IPS-20b (cell line): ENCODE data around the gene FLNA.

Experiments
- H3K27ac ChIP-seq: one replicate; pipeline ENCODE4 v1.5.1; 2013; ENCODE audit warnings: low read length
- H3K27me3 ChIP-seq: 2 replicates; pipeline ENCODE4 v1.6.1; 2013; ENCODE audit warnings: mild to moderate bottlenecking, low read length, inconsistent platforms; ENCODE audit not compliant: insufficient read depth
- H3K36me3 ChIP-seq: 2 replicates; pipeline ENCODE4 v1.6.1; 2013; ENCODE audit warnings: low read depth, mild to moderate bottlenecking, inconsistent platforms, low read length, moderate library complexity; ENCODE audit not compliant: insufficient read depth
- H3K4me1 ChIP-seq: 2 replicates; pipeline ENCODE4 v1.6.1; 2013; ENCODE audit warnings: mild to moderate bottlenecking, control low read depth, inconsistent platforms, low read length, moderate library complexity; ENCODE audit not compliant: insufficient read depth
- H3K4me3 ChIP-seq: 2 replicates; pipeline ENCODE4 v1.5.1; 2013; ENCODE audit warnings: mild to moderate bottlenecking, low read length, inconsistent platforms
- H3K9ac ChIP-seq: 2 replicates; pipeline ENCODE4 v1.6.1; 2013; ENCODE audit warnings: low read depth, mild to moderate bottlenecking, inconsistent platforms, low read length, moderate library complexity
- H3K9me3 ChIP-seq: 2 replicates; pipeline ENCODE4 v1.6.1; 2013; ENCODE audit warnings: mild to moderate bottlenecking, low read depth, low read length, inconsistent platforms; ENCODE audit not compliant: insufficient read depth

FLNA gene

GRCh38 chrX:154362085-154362742 lies 12.2 kb downstream of the FLNA start:
- Histone ChIP-seq H3K9me3 (no peaks in the 10 kb centered on the region), H3K4me3 (no peak overlapping the region), H3K27me3 (no peaks in the 10 kb centered on the region), H3K27ac (no peak overlapping the region), H3K36me3 (peaks cover 98% of the 10 kb centered on the region), H3K4me1 (no peaks in the 10 kb centered on the region), H3K9ac (no peak overlapping the region)

GRCh38 chrX:154360155-154360713 lies 14.2 kb downstream of the FLNA start:
- H3K4me3 ChIP-seq, result no peak overlapping the region
- H3K9me3 ChIP-seq, result no peaks in the 10 kb centered on the region
- no peak overlapping the region for H3K9ac ChIP-seq
- no peaks in the 10 kb centered on the region for H3K4me1 ChIP-seq
- H3K27me3 ChIP-seq, result no peaks in the 10 kb centered on the region
- H3K27ac ChIP-seq, result no peak overlapping the region
- peaks cover 98% of the 10 kb centered on the region for H3K36me3 ChIP-seq

GRCh38 chrX:154359362-154360154 lies 14.9 kb downstream of the FLNA start:
- H3K4me1 ChIP-seq, result no peaks in the 10 kb centered on the region
- H3K27me3 ChIP-seq, result no peaks in the 10 kb centered on the region
- H3K9ac ChIP-seq, result no peak overlapping the region
- peaks cover 98% of the 10 kb centered on the region for H3K36me3 ChIP-seq
- H3K27ac ChIP-seq, result no peak overlapping the region
- no peak overlapping the region for H3K4me3 ChIP-seq
- H3K9me3 ChIP-seq, result no peaks in the 10 kb centered on the region

- Histone ChIP-seq H3K27me3 (no peaks in the 10 kb centered on the region), H3K4me1 (no peaks in the 10 kb centered on the region), H3K4me3 (no peak overlapping the region), H3K36me3 (peaks cover 98% of the 10 kb centered on the region), H3K9ac (no peak overlapping the region), H3K27ac (no peak overlapping the region), H3K9me3 (no peaks in the 10 kb centered on the region)
Observed at GRCh38 chrX:154358829-154359228, 15.6 kb downstream of the FLNA start.

- Histone ChIP-seq H3K27ac (no peak overlapping the region), H3K36me3 (peaks cover 99% of the 10 kb centered on the region), H3K27me3 (no peaks in the 10 kb centered on the region), H3K9me3 (no peaks in the 10 kb centered on the region), H3K4me1 (no peaks in the 10 kb centered on the region), H3K9ac (no peak overlapping the region), H3K4me3 (no peak overlapping the region)
Observed at GRCh38 chrX:154358011-154358410, 16.4 kb downstream of the FLNA start.

GRCh38 chrX:154357205-154357604 lies 17.2 kb downstream of the FLNA start:
- no peak overlapping the region for H3K4me3 ChIP-seq
- H3K27ac ChIP-seq, result no peak overlapping the region
- no peaks in the 10 kb centered on the region for H3K9me3 ChIP-seq
- H3K36me3 ChIP-seq, result peaks cover 99% of the 10 kb centered on the region
- H3K27me3 ChIP-seq, result no peaks in the 10 kb centered on the region
- H3K9ac ChIP-seq, result no peak overlapping the region
- H3K4me1 ChIP-seq, result no peaks in the 10 kb centered on the region

- Histone ChIP-seq H3K36me3 (peaks cover 99% of the 10 kb centered on the region), H3K9me3 (no peaks in the 10 kb centered on the region), H3K27ac (no peak overlapping the region), H3K4me1 (no peaks in the 10 kb centered on the region), H3K4me3 (no peak overlapping the region), H3K27me3 (no peaks in the 10 kb centered on the region), H3K9ac (no peak overlapping the region)
Observed at GRCh38 chrX:154356596-154356995, 17.8 kb downstream of the FLNA start.

GRCh38 chrX:154355776-154356140 lies 18.7 kb downstream of the FLNA start:
- Histone ChIP-seq H3K27ac (no peak overlapping the region), H3K36me3 (peaks cover 100% of the 10 kb centered on the region), H3K4me1 (no peaks in the 10 kb centered on the region), H3K27me3 (no peaks in the 10 kb centered on the region), H3K4me3 (no peak overlapping the region), H3K9ac (no peak overlapping the region), H3K9me3 (no peaks in the 10 kb centered on the region)

GRCh38 chrX:154355094-154355775 lies 19.2 kb downstream of the FLNA start:
- no peak overlapping the region for H3K27ac ChIP-seq
- H3K9me3 ChIP-seq, result no peaks in the 10 kb centered on the region
- peaks cover 100% of the 10 kb centered on the region for H3K36me3 ChIP-seq
- no peak overlapping the region for H3K4me3 ChIP-seq
- no peak overlapping the region for H3K9ac ChIP-seq
- H3K4me1 ChIP-seq, result no peaks in the 10 kb centered on the region
- H3K27me3 ChIP-seq, result no peaks in the 10 kb centered on the region

GRCh38 chrX:154354516-154354915 lies 19.9 kb downstream of the FLNA start:
- Histone ChIP-seq H3K9me3 (no peaks in the 10 kb centered on the region), H3K36me3 (peaks cover 100% of the 10 kb centered on the region), H3K27me3 (no peaks in the 10 kb centered on the region)

GRCh38 chrX:154354013-154354412 lies 20.4 kb downstream of the FLNA start:
- no peaks in the 10 kb centered on the region for H3K27me3 ChIP-seq
- no peaks in the 10 kb centered on the region for H3K9me3 ChIP-seq
- H3K9ac ChIP-seq, result no peak overlapping the region
- H3K4me3 ChIP-seq, result no peak overlapping the region
- no peak overlapping the region for H3K27ac ChIP-seq
- peaks cover 100% of the 10 kb centered on the region for H3K36me3 ChIP-seq
- H3K4me1 ChIP-seq, result no peaks in the 10 kb centered on the region

More at GRCh38 chrX:154354516-154354915, 19.9 kb downstream of the FLNA start:
- Histone ChIP-seq H3K27ac (no peak overlapping the region), H3K4me3 (no peak overlapping the region), H3K4me1 (no peaks in the 10 kb centered on the region), H3K9ac (no peak overlapping the region)
